AG04450 (cell line): ENCODE measurements around the gene PEMT. TPM values are rescaled to one million over a fixed set of nuclear protein-coding genes. Genes with fewer than 3 reads are reported as not detected.

Experiments used
- CTCF ChIA-PET: fragments of 300-600, 350-600 bp; formaldehyde crosslinking; extraction: SDS; loops from one replicate; lab custom pipeline; 2022; ENCODE audit warnings: antibody characterized with exemption, inconsistent platforms; lab: Charles Lee
- POLR2A ChIA-PET: fragments of 350-600 bp; formaldehyde crosslinking; extraction: SDS; loops from one replicate; lab custom pipeline; 2021; ENCODE audit warnings: antibody characterized with exemption, inconsistent platforms; lab: Yijun Ruan, JAX
- DNase-seq: peaks from one replicate; pipeline ENCODE4 v3.0.0-alpha.2; 2011; ENCODE audit warnings: low read depth, low spot score
- H3K27ac ChIP-seq: one replicate; pipeline ENCODE4 v1.5.1; 2012; ENCODE audit warnings: low read depth, low read length, control low read depth
- H3K27me3 ChIP-seq: one replicate; pipeline ENCODE4 v1.6.0; 2012; ENCODE audit warnings: low read length; ENCODE audit not compliant: control insufficient read depth, insufficient read depth
- H3K4me3 ChIP-seq: 2 replicates; pipeline ENCODE4 v1.5.1; 2011; ENCODE audit warnings: mild to moderate bottlenecking, low read depth, low read length, control low read depth
- H3K9me3 ChIP-seq: 2 replicates; pipeline ENCODE4 v1.5.1; 2012; ENCODE audit warnings: low read length; ENCODE audit not compliant: control insufficient read depth, insufficient read depth
- CTCF ChIP-seq: IDR thresholded peaks from 2 replicates; pipeline ENCODE4 v1.5.1; 2011; ENCODE audit warnings: low read depth, low read length, control low read depth, inconsistent platforms
- polyA plus RNA-seq: library from polyadenylated mRNA; depleted of rRNA; stranded (reverse); fragments of >200 nt; gene quantifications from 2 replicates; pipeline ENCODE4 v1.2.3, GENCODE V29; 2011

PEMT gene
- polyA plus RNA-seq, 1 experiment = 14.9 TPM

- Histone ChIP-seq H3K4me3 (no peak overlapping the region), H3K27ac (no peak overlapping the region), H3K27me3 (no peaks in the 10 kb centered on the region), H3K9me3 (no peaks in the 10 kb centered on the region; the same call in 1 of the 2 replicates)
- CTCF ChIA-PET = interaction anchor here (1.5 kb wide), 1 partner anchor 12 kb away, joined by 5 read pairs; no protein-coding TSS in a partner anchor
- DNase-seq = no peak
- POLR2A ChIA-PET = no interaction called here
- no peak for TF ChIP-seq CTCF
Observed at GRCh38 chr17:17508646-17509591, 82.6 kb downstream of the PEMT start.

DNA sequence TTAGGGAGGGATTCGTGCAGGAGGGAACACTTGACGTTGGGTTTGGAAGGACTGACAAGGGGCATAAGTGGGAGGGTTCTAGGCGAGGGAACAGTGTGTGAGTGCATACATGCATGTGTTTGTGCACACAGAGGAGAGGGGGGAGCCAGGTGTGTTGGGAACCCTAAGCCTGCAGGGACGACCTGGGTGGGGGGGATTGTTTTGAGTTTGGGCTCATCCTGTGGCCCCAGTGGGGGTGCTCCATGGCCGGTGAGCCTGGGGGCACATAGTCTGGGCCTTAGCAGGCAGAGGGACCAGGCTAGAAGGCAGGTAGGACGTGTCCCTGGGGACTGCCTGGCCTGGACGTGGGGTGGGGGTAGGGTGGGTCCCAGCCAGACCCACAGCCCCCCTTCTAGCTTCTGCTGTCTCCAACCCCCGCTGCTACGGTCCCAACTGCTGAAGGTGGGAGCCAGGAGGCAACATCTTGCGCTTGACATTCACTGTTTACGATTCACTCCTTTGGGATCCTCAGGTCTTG lies 83.4 kb downstream of the PEMT start:
- H3K27ac ChIP-seq = no peak overlapping the region
- CTCF ChIA-PET = interaction anchor here (1.5 to 2.3 kb wide), 2 partner anchors 11 kb away, joined by 5 to 8 read pairs; partner anchors contain the start of gene RASD1
- TF ChIP-seq CTCF = no peak
- POLR2A ChIA-PET = no interaction called here
- DNase-seq = no peak
- H3K9me3 ChIP-seq = no peaks in the 10 kb centered on the region; the same call in 1 of the 2 replicates
- H3K27me3 ChIP-seq = no peaks in the 10 kb centered on the region
- no peak overlapping the region for H3K4me3 ChIP-seq

DNA sequence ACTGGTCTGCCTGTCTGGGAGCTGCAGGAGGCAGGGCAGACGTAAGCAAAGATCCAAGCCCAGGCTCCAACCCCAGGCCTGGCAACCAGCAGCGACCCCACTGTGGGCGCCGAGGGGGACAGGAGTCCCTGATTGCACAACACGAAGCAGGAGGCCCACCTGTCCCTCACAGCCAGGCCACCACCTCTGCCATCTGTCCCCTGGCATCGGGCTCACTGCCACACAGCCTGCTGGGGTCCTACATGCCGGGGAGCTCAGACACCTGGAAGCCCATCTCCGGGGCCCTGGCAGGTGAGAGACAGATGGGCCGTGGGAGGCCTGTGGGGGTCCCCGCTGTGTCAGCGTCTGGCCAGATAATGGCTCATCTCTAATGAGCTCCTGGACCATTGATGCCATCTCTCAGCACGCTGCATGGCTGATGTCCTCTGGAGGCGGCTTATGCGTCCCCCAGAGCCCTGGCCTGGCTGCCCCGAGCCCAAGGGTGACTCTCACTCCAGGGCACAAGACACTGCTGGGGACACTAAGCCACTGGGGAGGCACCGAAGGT lies 84.0 kb downstream of the PEMT start:
- POLR2A ChIA-PET = interaction anchor here (0.8 kb wide), 1 partner anchor 11 kb away, joined by 4 read pairs; the partner anchor contains the start of gene RASD1
- no peaks in the 10 kb centered on the region; the same call in 1 of the 2 replicates for H3K9me3 ChIP-seq
- TF ChIP-seq CTCF = no peak
- no peak for DNase-seq
- H3K27me3 ChIP-seq = no peaks in the 10 kb centered on the region
- H3K4me3 ChIP-seq = no peak overlapping the region
- no peak overlapping the region for H3K27ac ChIP-seq
- CTCF ChIA-PET = interaction anchor here (2.3 kb wide), 1 partner anchor 11 kb away, joined by 8 read pairs; the partner anchor contains the start of gene RASD1

- Histone ChIP-seq H3K27me3 (no peaks in the 10 kb centered on the region), H3K27ac (no peak overlapping the region), H3K4me3 (no peak overlapping the region), H3K9me3 (no peaks in the 10 kb centered on the region; the same call in 1 of the 2 replicates)
- TF ChIP-seq CTCF = no peak
- ChIA-PET POLR2A (interaction anchor here (0.5 to 0.8 kb wide), 2 partner anchors 10 to 11 kb away, joined by 4 read pairs; partner anchors contain the start of gene RASD1), CTCF (interaction anchor here (2.3 kb wide), 1 partner anchor 10 kb away, joined by 8 read pairs; the partner anchor contains the start of gene RASD1)
- DNase-seq = no peak
Observed at GRCh38 chr17:17506893-17507464, 84.5 kb downstream of the PEMT start.
